Fibroblast of peridontal ligament (primary cell): ENCODE data around the gene COL6A1.
"Not testable (repeated sequence)": the region's sequence is repeated elsewhere in the genome, so short reads cannot be mapped to it uniquely, and the experiment has no call there.

Experiments used
- DNase-seq: peaks from one replicate; pipeline ENCODE4 v3.0.0-alpha.2; 2010; ENCODE audit errors: extremely low read depth

Gene COL6A1

DNA sequence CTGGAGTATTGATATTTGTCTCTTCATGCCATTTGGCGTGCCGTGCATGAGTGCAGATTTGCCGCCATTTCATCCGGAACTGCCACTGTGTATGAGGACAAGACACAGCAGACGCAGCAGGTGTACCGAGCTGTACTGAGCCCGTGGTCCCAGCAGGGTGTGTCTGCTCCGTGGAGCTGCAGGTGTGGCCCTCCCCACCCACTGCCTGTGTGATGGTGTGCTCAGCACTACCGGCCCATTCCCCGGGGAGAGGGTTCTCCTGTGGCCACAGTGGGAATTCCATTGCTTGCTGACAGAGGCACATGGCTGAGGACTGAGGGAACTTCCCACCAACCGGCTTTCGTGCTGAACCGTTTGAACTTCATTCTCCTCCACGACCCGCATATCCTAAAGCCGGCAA lies 34.3 kb upstream of the COL6A1 start:
- no peak for DNase-seq

DNA sequence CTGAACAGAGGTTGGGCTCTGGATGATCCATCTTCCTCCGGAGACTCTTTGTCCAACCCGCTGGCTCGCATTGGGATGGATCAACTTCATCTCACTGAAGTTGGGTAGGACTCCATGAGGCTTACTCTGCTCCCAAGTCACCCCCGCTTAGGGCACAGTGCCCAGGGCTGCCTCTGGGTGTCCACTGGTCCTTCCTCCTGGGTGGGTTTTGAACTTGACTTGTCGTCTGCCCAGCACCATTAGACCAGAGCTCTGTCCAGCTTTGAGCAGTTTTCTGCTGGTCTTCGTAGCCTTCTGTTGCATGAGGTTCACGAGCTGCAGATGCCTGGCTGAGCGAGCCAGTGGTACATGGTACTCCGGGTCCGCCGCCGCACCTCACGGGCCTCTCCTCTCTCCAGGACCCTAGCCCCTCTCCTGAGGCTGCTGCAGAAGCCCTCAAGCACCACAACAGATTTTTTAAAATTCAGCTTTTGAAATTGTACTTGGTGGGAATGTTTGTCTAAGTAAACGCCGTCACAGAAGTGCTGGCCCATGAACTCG lies 33.8 kb upstream of the COL6A1 start:
- no peak for DNase-seq

DNA sequence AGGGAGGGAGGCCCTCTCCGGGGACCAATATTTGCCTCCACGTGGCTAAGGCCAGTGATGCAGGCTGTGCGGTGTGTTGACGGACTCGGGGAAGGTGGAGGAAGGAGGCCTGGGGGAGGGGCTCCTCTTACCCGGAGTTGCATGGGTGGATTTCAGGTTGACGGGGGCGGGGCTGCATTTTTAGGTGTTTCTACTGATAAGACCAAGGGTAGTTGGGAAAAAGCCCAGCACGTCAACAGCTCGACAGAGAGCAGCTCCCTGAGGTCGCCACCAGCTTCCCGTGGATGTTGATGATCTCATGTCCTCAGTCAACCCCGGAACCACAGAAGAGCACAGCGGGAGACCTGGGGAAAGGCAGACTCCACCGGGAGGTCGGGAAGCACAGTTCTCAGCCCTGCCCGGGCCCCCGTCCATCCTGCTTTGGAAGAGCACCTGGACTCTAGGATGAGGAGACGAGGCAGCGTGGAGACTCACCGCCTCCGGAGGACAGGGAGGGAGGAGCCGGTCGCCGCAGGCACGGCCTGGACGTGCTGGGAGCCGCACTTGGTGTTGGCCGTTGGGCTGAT lies 32.9 kb upstream of the COL6A1 start:
- no peak for DNase-seq

DNA sequence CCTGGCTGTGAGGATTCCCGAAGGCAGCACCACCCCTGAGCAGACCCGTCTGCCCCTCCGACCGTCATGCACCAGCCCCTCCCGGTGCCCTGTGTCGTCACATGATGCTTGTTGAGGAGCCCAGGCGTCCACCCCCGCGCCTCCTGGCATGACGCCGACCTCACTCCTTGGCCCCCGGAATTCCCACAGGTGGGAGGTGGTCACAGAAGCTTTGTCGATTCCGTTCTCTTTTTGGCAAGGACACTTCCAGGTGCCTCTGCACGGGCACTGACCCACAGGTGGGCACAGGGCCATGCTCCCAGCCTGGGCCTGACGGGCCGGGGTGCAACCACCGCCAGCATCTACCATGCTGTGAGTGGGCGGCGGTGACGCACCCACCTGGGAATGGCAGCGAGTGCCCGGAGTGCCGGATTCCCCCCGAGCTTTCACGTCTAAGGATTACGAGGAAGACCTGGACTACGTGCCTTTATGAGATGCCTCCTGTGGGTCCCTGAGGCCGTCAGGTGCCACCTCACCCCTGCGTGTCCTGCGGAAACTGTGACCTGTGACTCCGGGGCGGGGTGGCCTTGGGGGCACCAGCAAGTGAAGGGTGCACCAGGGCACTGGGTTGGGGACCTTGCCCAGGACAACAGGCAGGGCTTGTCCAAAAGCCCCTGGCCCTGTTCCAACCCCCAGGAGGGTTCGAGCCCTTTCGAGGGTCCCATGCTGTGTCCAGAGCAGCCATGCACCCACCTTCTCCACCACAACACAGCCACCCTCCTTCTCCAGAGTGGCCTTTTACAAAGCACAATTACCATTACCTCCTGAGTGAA lies 31.4 kb upstream of the COL6A1 start:
- no peak for DNase-seq

DNA sequence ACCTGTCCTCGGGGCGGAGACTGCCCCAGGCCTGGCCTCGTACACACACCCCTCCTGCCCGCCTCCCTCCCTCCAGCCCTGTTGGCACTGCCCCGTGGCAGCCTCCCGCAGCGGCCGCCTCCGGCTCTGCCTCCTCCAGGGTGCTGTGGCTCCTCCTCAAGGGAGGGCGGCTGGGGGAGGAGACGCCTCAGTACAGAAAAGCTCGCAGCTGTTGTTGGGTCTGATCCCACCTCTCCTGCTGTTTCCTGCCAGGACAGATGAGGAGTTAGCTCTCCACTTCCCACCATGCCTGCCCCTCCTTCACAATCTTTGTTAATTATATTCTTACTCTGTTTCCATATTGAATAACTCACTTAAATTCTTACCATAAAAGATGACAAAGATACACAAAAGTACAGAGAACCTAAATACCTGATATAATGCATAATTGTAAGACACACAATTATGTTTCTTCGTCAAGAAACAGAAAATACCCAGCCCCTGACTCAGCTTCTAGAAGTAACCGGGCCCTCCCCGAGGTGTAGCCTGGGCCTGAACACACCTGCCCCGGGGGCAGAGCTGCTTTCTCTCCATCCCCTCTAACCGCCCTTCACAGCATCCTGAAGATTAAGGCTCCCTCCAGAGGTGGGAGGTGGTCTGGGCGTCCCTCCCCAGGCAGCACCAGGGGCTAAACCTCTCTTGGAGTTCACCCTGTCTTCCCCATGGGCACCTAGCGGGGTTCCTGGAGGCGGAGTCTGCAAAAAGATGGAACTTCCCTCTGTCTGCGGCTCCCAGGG lies 30.6 kb upstream of the COL6A1 start:
- peak; percentile 48 for DNase-seq

DNA sequence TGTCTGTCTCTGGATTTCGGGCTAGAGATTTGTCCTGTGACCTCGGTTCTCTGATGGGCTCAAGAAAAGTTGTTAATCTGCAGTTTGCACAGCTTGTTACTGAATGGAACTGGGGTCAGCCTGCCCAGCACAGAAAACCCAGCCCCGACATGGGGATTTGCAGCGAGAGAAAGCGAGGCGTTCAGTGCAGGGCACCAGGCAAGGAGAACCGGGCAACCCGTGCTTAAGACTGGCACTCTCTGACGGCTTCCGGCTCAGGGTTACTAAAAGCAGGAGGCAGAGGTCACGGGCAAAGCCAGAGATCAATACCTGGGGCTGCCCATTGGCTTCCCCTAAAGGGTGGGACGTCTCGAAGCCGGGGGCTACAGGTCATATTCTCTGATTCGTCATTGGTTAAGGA lies 29.9 kb upstream of the COL6A1 start:
- DNase-seq, result no peak

DNA sequence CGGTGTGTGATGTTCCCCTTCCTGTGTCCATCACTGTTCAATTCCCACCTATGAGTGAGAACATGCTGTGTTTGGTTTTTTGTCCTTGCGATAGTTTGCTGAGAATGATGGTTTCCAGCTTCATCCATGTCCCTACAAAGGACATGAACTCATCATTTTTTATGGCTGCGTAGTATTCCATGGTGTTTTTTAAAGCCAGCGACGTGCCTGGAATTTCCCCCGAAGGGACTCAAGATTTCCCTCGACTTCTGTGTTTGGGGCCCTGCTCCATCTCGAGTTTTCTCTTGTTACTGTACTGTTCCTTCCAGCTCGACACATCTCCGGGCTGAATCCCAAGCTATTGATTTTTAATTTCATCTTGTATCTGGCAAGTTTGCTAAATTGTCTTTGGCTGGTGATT lies 29.0 kb upstream of the COL6A1 start:
- not testable (repeated sequence) for DNase-seq

DNA sequence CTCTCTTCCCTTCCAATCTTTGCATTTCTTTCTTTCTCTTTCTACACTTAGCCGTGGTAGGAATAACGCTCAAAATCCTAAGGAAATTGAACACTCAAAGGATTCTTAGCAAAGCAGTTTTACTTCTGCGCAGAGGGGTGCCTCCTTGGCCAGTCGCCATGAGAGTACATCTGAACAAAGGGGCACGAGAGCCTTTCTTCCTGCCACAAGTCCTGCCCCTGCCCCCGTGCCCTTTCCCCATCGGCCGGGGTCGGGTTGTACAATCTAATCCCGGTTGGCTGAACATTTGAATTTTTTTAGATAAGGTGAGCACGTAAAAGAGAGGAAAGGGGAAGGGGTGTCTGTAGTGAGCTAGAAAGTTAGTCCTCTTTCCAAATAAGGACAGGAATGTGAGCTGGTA lies 28.6 kb upstream of the COL6A1 start:
- no peak for DNase-seq

DNA sequence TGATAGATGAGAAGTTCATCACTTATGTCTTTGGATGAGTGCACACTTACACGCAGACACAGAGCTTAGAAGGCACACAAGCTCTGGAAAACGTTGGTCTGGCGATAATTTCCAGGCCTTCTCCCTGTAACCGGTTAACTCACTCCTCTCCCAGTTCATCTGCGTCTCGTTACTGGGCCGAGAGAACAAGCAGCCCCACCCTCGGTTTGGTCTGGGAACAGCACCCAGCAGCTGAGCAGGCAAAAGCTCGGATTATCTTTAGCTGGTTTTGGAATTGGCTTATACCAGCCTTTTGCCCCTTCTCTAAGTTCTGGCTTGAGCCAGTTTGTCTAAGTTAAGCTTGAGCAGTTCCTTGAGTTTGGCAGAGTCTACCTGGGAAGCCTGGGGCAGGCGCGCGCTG lies 27.3 kb upstream of the COL6A1 start:
- DNase-seq, result peak; percentile 78

DNA sequence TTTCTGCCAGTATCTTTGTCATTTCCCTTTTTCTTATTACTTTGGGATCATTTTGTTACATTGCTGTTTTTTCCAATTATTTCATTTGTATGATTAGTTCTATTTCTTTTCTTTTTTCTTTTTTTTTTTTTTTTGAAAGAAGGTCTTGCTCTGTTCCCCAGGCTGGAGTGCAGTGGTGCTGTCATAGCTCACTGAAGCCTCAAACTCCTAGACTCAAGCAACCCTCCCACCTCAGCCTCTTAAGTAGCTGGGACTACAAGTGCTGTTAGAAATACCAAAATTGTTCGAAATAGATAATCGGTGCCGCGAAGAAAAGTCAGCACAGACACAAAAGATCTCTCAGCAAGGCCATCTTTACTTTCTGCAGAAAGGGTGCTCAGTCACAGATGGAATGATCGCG lies 26.6 kb upstream of the COL6A1 start:
- no peak for DNase-seq

DNA sequence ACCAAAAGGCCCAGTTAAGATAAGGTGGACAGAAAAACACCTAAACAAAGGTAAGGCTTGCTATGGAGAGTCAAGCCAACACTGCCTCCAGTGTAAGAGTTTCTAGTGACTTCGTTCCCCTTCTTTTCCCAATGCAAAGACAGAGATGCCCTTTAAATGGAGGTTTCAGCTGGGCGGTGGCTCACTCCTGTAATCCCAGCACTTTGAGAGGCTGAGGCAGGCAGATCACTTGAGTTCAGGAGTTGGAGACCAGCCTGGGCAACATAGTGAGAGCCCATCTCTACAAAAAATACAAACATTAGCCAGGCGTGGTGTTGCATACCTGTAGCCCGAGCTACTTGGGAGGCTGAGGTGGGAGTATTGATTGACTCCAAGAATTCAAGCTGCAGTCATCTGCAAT lies 24.0 kb upstream of the COL6A1 start:
- no peak for DNase-seq

DNA sequence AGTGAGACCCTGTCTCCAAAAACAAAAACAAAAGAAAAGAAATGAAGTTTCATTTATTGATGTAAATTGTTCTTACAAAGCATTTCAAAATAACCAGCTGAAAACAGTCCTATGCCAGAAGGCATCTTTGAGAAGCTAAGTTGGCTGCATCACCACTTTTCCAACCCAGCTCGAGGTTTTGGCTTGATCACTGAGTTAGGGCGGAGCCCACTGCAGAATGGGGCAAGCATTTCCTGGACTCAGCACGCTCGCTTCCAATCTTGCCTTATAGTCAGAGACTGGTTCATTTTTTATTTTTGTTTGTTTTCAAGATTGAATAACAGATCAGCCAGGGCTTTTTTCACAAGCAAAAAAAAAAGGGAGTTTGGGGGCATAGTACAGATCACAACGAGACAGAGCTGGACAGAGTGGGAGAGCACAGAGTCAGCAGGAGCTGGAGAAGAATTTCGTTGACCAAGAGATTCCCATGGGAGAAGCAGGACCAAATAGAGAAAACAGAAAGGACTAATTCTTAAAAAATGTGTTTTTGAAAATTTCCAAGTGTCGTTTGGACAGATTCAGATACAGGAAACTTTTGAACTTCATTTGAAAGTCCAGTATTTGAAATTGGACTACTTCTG lies 23.5 kb upstream of the COL6A1 start:
- peak; percentile 96 for DNase-seq

DNA sequence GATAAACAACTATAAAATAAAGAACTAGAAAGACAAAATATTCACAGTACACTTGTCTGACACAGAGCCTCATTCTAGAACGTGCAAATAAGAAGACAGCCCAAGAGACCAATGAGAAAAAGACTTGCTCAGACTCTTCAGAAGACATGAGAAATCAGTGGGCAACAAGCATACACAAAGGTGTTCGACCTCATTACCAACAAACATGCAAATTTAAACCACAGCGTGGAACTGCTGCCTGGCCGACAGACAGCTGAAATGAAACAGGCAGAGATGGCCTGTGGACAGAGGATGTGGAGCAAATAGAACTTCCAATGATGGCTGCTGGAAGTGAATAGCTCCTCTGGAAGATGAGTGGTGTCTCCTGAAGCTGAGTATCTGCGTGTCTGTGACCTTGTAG lies 22.4 kb upstream of the COL6A1 start:
- no peak for DNase-seq

DNA sequence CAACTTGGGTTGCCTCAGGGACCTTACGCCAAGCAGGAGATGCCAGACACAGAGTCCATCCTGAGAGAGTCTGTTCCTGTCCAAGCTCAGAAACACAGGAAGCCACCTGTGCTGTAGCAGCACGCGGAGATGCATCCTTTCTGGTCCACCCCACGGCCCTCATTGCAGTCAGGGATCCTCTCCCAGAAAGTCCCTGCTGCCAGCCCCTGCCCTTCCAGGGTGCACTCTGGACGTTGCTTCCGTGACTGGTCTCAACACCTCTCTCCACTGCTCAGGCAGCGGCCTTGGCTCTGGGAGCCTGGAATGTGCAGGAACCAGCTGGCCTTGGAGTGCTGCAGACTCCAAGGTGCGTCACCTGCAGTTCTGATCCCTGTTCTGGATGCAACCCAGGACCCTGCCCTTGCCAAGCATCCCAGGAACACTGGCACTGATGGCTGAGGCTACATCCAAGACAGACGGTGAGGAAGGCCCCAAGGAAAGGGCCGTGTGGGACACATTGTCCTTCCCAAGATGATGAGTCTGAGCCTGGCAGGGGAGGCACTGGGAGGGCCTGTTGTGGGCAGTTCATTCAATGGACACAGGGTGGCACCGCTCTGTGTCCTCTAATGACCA lies 21.7 kb upstream of the COL6A1 start:
- no peak for DNase-seq

DNA sequence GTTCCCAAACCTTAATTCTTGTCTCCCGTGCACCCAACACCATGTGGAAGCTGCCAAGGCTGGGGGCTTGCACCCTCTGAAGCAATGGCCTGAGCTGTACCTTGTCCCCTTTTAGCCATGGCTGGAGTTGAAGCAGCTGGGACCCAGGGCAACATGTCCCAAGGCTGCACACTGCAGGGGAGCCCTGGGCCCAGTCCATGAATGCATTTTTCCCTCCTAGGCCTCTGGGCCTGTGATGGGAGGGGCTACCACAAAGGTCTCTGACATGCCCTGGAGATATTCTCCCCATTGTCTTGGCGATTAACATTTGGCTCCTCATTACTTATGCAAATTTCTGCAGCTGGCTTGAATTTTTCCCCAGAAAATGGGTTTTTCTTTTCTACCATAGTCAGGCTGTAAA lies 20.2 kb upstream of the COL6A1 start:
- DNase-seq, result not testable (repeated sequence)

DNA sequence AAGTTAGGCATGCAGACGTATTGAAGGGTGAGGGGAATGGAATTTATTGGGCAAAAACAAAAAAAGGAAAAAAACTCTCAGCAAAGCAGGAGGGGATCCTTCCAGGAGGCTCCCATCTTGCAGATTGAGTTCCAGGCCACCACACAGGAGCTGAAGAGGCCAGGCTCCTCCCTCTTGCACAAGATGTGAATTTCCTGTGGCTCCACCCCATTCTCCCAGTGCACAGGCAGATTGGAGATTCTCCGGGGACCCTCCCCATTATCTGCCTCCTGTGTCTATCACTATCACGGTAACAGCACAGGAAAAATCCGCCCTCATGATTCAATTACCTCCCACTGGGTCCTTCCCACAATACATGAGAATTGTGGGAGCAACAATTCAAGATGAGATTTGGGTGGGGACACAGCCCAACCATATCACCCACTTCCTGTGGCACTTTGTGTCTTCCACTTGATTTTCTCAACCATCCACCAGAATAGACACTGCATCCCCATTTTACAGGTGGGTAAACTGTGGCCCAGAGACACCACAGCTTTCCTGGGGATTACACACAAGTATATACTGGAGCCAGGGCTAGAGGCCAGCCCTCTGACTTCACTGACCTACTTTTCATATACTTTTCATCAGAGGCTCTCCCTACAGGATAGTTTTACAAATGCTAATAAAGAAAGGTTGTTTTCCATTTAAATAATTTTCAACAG lies 18.9 kb upstream of the COL6A1 start:
- no peak for DNase-seq

DNA sequence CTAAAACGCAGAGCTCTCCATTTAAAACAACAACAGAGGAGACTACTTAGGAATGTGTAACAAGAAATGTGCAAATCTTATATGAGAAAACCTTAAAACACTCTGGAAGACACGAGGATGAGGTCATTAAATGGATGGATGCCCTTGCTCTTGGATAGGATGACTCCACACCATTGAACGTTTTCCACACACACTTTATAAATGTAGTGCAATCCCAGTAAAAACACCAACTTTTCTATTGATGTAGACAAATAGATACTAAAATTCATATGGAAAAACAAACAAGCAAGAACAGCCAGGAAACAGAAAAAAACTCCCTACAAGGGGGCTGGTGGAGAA lies 18.4 kb upstream of the COL6A1 start:
- peak; percentile 56 for DNase-seq

DNA sequence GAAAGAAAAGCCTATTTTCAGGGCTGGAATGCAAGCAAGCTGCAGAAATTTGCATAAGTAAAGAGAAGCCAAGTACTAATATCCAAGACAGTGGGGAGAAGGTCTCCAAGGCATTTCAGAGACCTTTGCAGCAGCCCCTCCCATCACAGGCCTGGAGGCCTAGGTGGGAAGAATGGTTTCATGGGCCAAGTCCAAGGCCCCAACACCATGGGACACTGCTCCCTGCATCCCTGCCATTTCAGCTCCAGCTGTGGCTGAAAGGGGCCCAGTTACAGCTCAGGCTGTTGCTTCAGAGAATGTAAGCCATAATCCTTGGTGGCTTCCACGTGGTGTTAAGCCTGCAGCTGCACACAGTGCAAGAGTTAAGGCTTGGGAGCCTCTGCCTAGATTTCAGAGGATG lies 16.9 kb upstream of the COL6A1 start:
- DNase-seq, result no peak

DNA sequence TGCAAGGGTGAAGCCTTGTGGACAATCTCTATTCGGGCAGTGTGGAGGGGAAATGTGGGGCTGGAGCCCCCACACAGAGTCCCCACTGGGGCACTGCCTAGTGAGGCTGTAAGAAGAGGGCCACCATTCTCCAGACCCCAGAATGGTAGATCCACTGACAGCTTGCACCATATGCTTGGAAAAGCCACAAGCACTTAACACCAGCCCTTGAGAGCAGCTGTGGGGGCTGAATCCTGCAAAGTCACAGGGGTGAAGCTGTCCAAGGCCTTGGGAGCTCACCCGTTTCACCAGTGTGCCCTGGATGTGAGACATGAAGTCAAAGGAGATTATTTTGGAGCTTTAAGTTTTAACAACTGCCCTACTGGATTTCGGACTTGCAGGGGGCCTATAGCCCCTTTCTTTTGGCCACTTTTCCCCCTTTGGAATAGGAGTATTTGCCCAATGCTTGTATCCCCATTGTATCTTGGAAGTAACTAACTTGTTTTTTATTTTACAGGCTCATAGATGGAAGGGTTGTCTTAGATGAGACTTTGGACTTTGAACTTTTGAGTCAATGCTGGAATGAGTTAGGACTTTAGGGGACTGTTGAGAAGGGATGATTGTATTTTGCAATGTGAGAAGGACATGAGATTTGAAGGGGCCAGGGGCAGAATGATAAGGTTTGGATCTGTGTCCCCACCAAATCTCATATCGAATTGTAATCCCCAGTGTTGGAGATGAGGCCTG lies 16.3 kb upstream of the COL6A1 start:
- DNase-seq, result no peak

DNA sequence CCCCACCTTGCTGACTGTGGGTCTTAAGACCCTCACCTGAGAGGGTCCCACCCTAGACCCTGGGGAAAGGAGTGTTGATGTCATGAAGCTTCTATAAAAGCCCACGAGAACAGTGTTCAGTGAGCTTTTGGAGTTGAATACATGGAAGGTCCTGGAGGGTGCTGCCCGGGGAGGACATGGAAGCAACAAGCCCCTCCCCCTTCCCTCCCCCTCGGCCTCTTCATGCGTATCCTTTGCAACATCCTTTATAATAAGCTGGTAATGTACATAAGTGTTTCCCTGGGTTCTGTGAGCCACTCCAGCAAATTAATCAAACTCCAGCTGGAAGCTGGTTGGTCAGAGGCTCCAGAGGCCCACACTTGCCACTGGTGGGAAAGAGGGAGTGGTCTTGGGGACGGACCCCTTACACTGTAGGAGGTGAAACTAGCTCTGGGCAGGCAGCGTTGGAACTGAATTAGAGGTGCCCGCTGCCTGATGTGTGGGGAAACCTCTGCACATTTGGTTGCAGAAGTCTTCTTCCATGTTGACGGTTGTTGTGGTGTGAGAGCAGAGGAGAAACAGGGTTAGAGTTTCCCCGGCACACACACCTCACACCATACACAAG lies 14.7 kb upstream of the COL6A1 start:
- no peak for DNase-seq
